Raji (cell line): ENCODE results near the gene RBMY1A1.
"Not testable (repeated sequence)": the region's sequence is repeated elsewhere in the genome, so short reads cannot be mapped to it uniquely, and the experiment has no call there.

Experiments
- POLR2A ChIP-seq: IDR thresholded peaks from 2 replicates; pipeline ENCODE4 v1.6.1; 2011; ENCODE audit warnings: low read depth, low read length, control low read depth; ENCODE audit not compliant: insufficient read depth

Gene RBMY1A1

GRCh38 chrY:21534579-21534978 is at the start of gene RBMY1A1:
Gene RBMY1A1 (plus strand): TSS chrY:21534879. CDS start chrY:21536892, 2,013 bp downstream.
- TF ChIP-seq POLR2A: not testable (repeated sequence)

- not testable (repeated sequence) for TF ChIP-seq POLR2A
These were observed 23.6 kb upstream of the RBMY1A1 start, which contains the start of gene RBMY1B for GRCh38 chrY:21511038-21511437. Gene RBMY1B (plus strand): TSS chrY:21511338. CDS start chrY:21513351, 2,013 bp downstream.

- no peak for TF ChIP-seq POLR2A
These were observed 50.8 kb downstream of the RBMY1A1 start for GRCh38 chrY:21585449-21585848.

GRCh38 chrY:21592059-21592458 is 57.4 kb downstream of the RBMY1A1 start:
- TF ChIP-seq POLR2A: no peak
